ENCODE results near the gene NOX5.

DNA sequence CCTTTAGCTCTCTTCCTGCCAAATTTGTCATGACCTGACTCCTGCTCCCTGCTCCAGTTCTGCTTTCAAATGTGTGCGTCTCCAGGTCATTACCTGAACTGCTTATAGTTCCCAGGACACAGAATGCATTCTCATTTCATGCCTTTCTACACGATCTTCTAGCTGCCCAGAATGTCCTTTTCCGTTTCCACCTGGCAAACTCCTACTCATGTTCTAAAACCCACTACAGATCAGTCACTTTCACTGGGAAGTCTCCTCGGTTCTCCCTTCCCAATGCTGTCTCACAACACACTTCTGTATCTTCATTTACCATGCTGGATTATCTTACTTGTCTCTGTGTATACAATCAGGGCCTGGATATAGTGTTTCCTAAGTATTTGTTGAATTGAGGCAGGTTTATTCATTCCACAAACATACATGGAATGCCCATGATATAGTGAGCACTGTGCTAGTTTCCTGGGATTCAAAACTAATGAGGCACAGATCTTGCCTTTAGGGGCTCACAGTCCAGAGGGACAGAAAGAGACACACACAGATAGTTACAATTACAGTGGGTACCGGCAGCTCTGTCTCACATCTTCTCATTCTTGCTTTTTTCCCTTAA, 1.6 kb upstream of the NOX5 start:
- TF ChIP-seq, protein P1, sequence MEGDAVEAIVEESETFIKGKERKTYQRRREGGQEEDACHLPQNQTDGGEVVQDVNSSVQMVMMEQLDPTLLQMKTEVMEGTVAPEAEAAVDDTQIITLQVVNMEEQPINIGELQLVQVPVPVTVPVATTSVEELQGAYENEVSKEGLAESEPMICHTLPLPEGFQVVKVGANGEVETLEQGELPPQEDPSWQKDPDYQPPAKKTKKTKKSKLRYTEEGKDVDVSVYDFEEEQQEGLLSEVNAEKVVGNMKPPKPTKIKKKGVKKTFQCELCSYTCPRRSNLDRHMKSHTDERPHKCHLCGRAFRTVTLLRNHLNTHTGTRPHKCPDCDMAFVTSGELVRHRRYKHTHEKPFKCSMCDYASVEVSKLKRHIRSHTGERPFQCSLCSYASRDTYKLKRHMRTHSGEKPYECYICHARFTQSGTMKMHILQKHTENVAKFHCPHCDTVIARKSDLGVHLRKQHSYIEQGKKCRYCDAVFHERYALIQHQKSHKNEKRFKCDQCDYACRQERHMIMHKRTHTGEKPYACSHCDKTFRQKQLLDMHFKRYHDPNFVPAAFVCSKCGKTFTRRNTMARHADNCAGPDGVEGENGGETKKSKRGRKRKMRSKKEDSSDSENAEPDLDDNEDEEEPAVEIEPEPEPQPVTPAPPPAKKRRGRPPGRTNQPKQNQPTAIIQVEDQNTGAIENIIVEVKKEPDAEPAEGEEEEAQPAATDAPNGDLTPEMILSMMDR (IDR thresholded peaks at IDR 0.05): no peak
- TF ChIP-seq EZH2 (IDR thresholded peaks at IDR 0.05; ENCODE audit: borderline replicate concordance, insufficient read depth, low read depth, low read length, poor library complexity, severe bottlenecking): no peak
